ENCODE data around the gene GPR137.

GRCh38 chr11:64238076-64238475 lies 47.6 kb upstream of the GPR137 start:
- TF ChIP-seq YY1 (IDR thresholded peaks at IDR 0.05; ENCODE audit: insufficient read depth, insufficient read length) (no peak), ZNF274 (IDR thresholded peaks at IDR 0.05; ENCODE audit: low read depth, low read length) (no peak)
